ENCODE results near the gene DPP8.

DPP8 gene

GRCh38 chr15:65423976-65424679 lies 93.4 kb downstream of the DPP8 start:
- TF ChIP-seq ZNF274 (IDR thresholded peaks at IDR 0.05; ENCODE audit: low read depth, low read length): no peak
- H3K4me3 ChIP-seq (ENCODE audit: low read length): no peak overlapping the region

GRCh38 chr15:65423150-65423975 lies 94.1 kb downstream of the DPP8 start:
- TF ChIP-seq ZNF274 (IDR thresholded peaks at IDR 0.05; ENCODE audit: low read depth, low read length): no peak
- H3K4me3 ChIP-seq (ENCODE audit: low read length): no peak overlapping the region

GRCh38 chr15:65421360-65422215 lies 95.9 kb downstream of the DPP8 start:
- peak overlapping the region; percentile 60; the same call in 1 of the 2 replicates for H3K4me3 ChIP-seq (ENCODE audit: low read length)
- TF ChIP-seq ZNF274 (IDR thresholded peaks at IDR 0.05; ENCODE audit: low read depth, low read length): no peak

- no peak overlapping the region for H3K4me3 ChIP-seq (ENCODE audit: low read length)
- TF ChIP-seq ZNF274 (IDR thresholded peaks at IDR 0.05; ENCODE audit: low read depth, low read length): no peak
Measured at GRCh38 chr15:65420975-65421359, 96.5 kb downstream of the DPP8 start.

GRCh38 chr15:65418596-65418995 lies 98.9 kb downstream of the DPP8 start:
- TF ChIP-seq ZNF274 (IDR thresholded peaks at IDR 0.05; ENCODE audit: low read depth, low read length): no peak
- no peak overlapping the region for H3K4me3 ChIP-seq (ENCODE audit: low read length)

GRCh38 chr15:65416845-65417416 lies 100.6 kb downstream of the DPP8 start:
- no peak for TF ChIP-seq ZNF274 (IDR thresholded peaks at IDR 0.05; ENCODE audit: low read depth, low read length)
- H3K4me3 ChIP-seq (ENCODE audit: low read length): no peak overlapping the region

GRCh38 chr15:65414841-65415621 lies 102.5 kb downstream of the DPP8 start:
- H3K4me3 ChIP-seq (ENCODE audit: low read length): no peak overlapping the region
- no peak for TF ChIP-seq ZNF274 (IDR thresholded peaks at IDR 0.05; ENCODE audit: low read depth, low read length)

- no peak overlapping the region for H3K4me3 ChIP-seq (ENCODE audit: low read length)
- TF ChIP-seq ZNF274 (IDR thresholded peaks at IDR 0.05; ENCODE audit: low read depth, low read length): no peak
Measured at GRCh38 chr15:65413760-65414144, 103.7 kb downstream of the DPP8 start.

GRCh38 chr15:65413051-65413759 lies 104.3 kb downstream of the DPP8 start:
- no peak for TF ChIP-seq ZNF274 (IDR thresholded peaks at IDR 0.05; ENCODE audit: low read depth, low read length)
- H3K4me3 ChIP-seq (ENCODE audit: low read length): no peak overlapping the region

- TF ChIP-seq ZNF274 (IDR thresholded peaks at IDR 0.05; ENCODE audit: low read depth, low read length): no peak
Measured at GRCh38 chr15:65412556-65412955, 104.9 kb downstream of the DPP8 start.

GRCh38 chr15:65411465-65412071 lies 105.9 kb downstream of the DPP8 start:
- no peak for TF ChIP-seq ZNF274 (IDR thresholded peaks at IDR 0.05; ENCODE audit: low read depth, low read length)
- no peak overlapping the region for H3K4me3 ChIP-seq (ENCODE audit: low read length)

More at GRCh38 chr15:65412556-65412955, 104.9 kb downstream of the DPP8 start:
- H3K4me3 ChIP-seq (ENCODE audit: low read length): no peak overlapping the region

GRCh38 chr15:65410972-65411371 lies 106.5 kb downstream of the DPP8 start:
- H3K4me3 ChIP-seq (ENCODE audit: low read length): no peak overlapping the region
- no peak for TF ChIP-seq ZNF274 (IDR thresholded peaks at IDR 0.05; ENCODE audit: low read depth, low read length)
